Vagina (tissue), 2 donors: ENCODE measurements around the gene SLC7A14. TPM values are rescaled to one million over a fixed set of nuclear protein-coding genes. Genes with fewer than 3 reads are reported as not detected.
"Not testable (repeated sequence)": the region's sequence is repeated elsewhere in the genome, so short reads cannot be mapped to it uniquely, and the experiment has no call there.

Experiments
- DNase-seq, 2 donors: peaks; one replicate each; pipeline ENCODE4 v3.0.0-alpha.2; 2017; ENCODE audit errors: extremely low spot score in 2 of 2
- H3K27ac ChIP-seq: fragments of 200-600 bp; sonication (generic); one replicate; pipeline ENCODE4 v1.5.1; 2019
- H3K27me3 ChIP-seq: fragments of 200-600 bp; sonication (generic); one replicate; pipeline ENCODE4 v1.5.1; 2019
- H3K36me3 ChIP-seq, 2 donors: fragments of 200-600 bp; sonication (generic); one replicate each; pipeline ENCODE4 v1.5.1; 2017 to 2019
- H3K4me1 ChIP-seq: fragments of 200-600 bp; sonication (generic); one replicate; pipeline ENCODE4 v1.5.1; 2019
- H3K4me3 ChIP-seq, 2 donors: fragments of 200-600 bp; sonication (generic); 1 replicate in 1 of 2; 2 replicates in 1 of 2; pipeline ENCODE4 v1.5.1; 2016 to 2019
- H3K9me3 ChIP-seq: fragments of 200-600 bp; sonication (generic); one replicate; pipeline ENCODE4 v1.5.1; 2019
- POLR2A ChIP-seq, 2 donors: fragments of 450-650 bp; IDR thresholded peaks; one replicate each; pipeline ENCODE4 v1.6.1; 2017; ENCODE audit warnings: antibody characterized with exemption in 2 of 2, mild to moderate bottlenecking in 2 of 2, moderate library complexity in 2 of 2
- POLR2AphosphoS5 ChIP-seq, 2 donors: sonication (generic); formaldehyde crosslinking; IDR thresholded peaks; one replicate each; pipeline ENCODE4 v1.9.0; 2017; ENCODE audit warnings: antibody characterized with exemption in 2 of 2, mild to moderate bottlenecking in 2 of 2, low read depth in 1 of 2; ENCODE audit not compliant: insufficient read depth in 1 of 2
- intact Hi-C: fragments of 100-400 bp; cut with DNase I; formaldehyde crosslinking; loops from one replicate; pipeline ENCODE4 v1.15.1; 2023
- total RNA-seq: library from RNA; depleted of rRNA; stranded (reverse); fragments of >200 nt; gene quantifications from one replicate; pipeline ENCODE4 v1.2.3, GENCODE V29; 2016
- TF ChIP-seq, protein P1 (sequence below), 3 experiments: fragments of 450-650 bp in 2 of 3; fragments of 200-600 bp in 1 of 3; sonication (generic) in 1 of 3; IDR thresholded peaks; one replicate each; pipeline ENCODE4 v1.5.1; 2017 to 2019; ENCODE audit warnings: antibody characterized with exemption in 3 of 3, mild to moderate bottlenecking in 2 of 3, moderate library complexity in 2 of 3

SLC7A14 gene
- total RNA-seq, 1 donor from 2014 or later = 1.2 TPM

DNA sequence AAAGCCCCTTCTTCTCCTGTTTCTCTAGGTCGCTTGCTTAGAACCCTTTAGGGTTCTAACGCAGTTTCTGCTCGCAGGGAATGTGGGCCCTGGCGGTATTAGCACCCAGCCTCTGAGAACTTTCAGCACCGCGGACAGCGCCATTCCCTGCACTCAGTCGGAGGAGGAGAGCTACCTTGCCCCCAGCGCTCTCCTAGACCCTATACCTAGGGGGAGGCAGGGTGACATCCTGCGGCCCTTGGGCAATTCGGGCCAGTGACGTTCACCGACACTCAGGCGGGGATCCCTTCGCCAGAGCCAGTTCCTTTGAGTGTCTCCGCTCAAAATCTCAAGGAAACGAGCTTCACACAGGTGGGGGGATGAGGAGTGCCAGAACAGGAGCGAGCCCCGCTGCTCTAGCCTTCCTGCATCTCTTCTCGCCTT is 1.3 kb downstream of the SLC7A14 start:
- Histone ChIP-seq H3K9me3 (no peaks in the 10 kb centered on the region), H3K27me3 (peaks cover 12% of the 10 kb centered on the region), H3K36me3 (no peaks in the 10 kb centered on the region), H3K27ac (no peak overlapping the region), H3K4me3 (no peak overlapping the region), H3K4me1 (peaks cover 13% of the 10 kb centered on the region)
- intact Hi-C loops = no loop called here
- DNase-seq = no peak
- TF ChIP-seq POLR2AphosphoS5 (IDR thresholded peaks at IDR 0.05; ENCODE audit: insufficient read depth in 1 of 2, low read depth in 1 of 2) (no peak), POLR2A (IDR thresholded peaks at IDR 0.05) (no peak)
- TF ChIP-seq, protein P1, sequence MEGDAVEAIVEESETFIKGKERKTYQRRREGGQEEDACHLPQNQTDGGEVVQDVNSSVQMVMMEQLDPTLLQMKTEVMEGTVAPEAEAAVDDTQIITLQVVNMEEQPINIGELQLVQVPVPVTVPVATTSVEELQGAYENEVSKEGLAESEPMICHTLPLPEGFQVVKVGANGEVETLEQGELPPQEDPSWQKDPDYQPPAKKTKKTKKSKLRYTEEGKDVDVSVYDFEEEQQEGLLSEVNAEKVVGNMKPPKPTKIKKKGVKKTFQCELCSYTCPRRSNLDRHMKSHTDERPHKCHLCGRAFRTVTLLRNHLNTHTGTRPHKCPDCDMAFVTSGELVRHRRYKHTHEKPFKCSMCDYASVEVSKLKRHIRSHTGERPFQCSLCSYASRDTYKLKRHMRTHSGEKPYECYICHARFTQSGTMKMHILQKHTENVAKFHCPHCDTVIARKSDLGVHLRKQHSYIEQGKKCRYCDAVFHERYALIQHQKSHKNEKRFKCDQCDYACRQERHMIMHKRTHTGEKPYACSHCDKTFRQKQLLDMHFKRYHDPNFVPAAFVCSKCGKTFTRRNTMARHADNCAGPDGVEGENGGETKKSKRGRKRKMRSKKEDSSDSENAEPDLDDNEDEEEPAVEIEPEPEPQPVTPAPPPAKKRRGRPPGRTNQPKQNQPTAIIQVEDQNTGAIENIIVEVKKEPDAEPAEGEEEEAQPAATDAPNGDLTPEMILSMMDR (IDR thresholded peaks at IDR 0.05) = no peak

DNA sequence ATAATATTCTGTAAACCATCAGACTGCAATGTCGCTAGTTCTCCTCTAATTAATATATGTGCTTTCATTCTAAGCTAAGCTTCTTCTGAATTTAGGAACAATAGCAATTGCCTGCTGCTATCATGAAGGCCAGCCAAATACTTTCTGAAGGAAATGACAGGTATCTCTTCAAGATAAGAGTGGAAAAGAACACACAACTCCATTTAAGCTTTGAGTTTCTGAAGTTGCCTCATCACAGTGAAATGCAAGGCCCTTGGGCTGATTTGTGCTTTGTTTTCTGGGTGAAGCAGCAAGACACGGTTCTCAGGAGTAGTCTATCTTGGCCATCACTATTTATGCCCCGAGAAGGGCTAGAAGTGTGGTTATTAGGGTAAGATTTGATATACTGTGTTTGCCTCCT is 6.2 kb downstream of the SLC7A14 start:
- Histone ChIP-seq H3K4me3 (no peak overlapping the region), H3K4me1 (peaks cover 2% of the 10 kb centered on the region), H3K9me3 (no peaks in the 10 kb centered on the region), H3K27me3 (peaks cover 4% of the 10 kb centered on the region), H3K27ac (no peak overlapping the region), H3K36me3 (no peaks in the 10 kb centered on the region)
- TF ChIP-seq, protein P1 (IDR thresholded peaks at IDR 0.05) = no peak
- TF ChIP-seq POLR2A (IDR thresholded peaks at IDR 0.05) (no peak), POLR2AphosphoS5 (IDR thresholded peaks at IDR 0.05; ENCODE audit: insufficient read depth in 1 of 2, low read depth in 1 of 2) (no peak)
- intact Hi-C loops = no loop called here
- no peak for DNase-seq

DNA sequence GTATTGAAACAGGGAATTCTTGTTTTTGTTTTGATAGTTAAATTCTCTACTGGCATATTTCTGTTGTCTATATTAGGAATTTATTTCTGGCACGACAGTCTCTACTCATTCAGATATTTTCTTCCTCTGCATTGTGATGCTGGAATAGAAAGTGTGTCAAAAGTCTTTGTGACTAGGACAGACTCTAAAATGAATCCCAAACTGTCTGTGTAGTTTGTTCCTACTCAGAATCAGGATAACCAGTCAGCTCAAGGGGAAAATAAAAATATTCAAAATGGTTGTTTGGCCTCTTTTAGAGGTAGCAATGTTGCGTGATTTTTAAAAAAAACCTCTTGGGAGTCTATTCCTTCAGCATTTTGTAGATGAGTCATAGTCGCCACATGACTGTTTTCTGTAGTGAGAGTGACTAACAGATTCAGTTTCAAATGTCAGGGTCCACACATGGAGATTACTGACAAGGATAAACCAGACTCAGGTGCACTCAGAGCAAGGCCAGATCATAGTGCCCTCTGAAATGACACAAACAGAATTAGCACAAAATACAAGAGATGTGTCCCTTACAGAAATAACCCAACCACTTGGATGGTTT is 13.1 kb downstream of the SLC7A14 start:
- no peaks in the 10 kb centered on the region for H3K27me3 ChIP-seq
- H3K27ac ChIP-seq = no peak overlapping the region
- no peak for DNase-seq
- no peaks in the 10 kb centered on the region for H3K4me1 ChIP-seq
- H3K36me3 ChIP-seq = no peaks in the 10 kb centered on the region
- TF ChIP-seq, protein P1 (IDR thresholded peaks at IDR 0.05) = no peak
- TF ChIP-seq POLR2AphosphoS5 (IDR thresholded peaks at IDR 0.05; ENCODE audit: insufficient read depth in 1 of 2, low read depth in 1 of 2) (no peak), POLR2A (IDR thresholded peaks at IDR 0.05) (no peak)
- no peaks in the 10 kb centered on the region for H3K9me3 ChIP-seq
- intact Hi-C loops = no loop called here
- H3K4me3 ChIP-seq = no peak overlapping the region

DNA sequence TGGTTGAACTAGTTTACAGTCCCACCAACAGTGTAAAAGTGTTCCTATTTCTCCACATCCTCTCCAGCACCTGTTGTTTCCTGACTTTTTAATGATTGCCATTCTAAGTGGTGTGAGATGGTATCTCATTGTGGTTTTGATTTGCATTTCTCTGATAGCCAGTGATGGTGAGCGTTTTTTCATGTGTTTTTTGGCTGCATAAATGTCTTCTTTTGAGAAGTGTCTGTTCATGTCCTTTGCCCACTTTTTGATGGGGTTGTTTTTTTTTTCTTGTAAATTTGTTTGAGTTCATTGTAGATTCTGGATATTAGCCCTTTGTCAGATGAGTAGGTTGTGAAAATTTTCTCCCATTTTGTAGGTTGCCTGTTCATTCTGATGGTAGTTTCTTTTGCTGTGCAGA is 18.3 kb downstream of the SLC7A14 start:
- intact Hi-C loops = not testable (repeated sequence)

DNA sequence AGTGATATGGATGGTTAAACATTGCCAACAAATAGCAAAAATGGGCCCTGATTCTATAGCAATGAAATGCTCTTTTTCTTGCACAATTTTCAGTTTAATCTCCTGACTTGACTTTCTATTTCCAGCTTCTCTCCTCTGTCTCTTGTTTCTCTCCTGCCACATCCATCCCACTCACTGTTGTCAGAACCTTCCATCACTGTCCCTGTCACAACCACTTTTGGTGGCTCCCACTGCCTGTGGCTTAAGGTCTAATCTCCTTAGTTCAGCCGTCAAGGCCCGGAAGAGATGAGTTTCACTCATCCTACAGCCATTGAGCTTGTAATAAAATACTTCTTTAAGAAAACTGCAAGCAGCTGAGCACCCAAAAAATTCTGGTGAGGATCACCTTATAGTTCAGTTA is 19.5 kb downstream of the SLC7A14 start:
- H3K27me3 ChIP-seq = no peaks in the 10 kb centered on the region
- no peak overlapping the region for H3K4me3 ChIP-seq
- no peak for DNase-seq
- TF ChIP-seq POLR2AphosphoS5 (IDR thresholded peaks at IDR 0.05; ENCODE audit: insufficient read depth in 1 of 2, low read depth in 1 of 2) = no peak
- no peaks in the 10 kb centered on the region for H3K36me3 ChIP-seq
- no peak overlapping the region for H3K27ac ChIP-seq
- intact Hi-C loops = no loop called here
- no peaks in the 10 kb centered on the region for H3K9me3 ChIP-seq
- no peaks in the 10 kb centered on the region for H3K4me1 ChIP-seq

More for the DNA sequence above, 18.3 kb downstream of the SLC7A14 start:
- not testable (repeated sequence) for H3K27me3 ChIP-seq, H3K27ac ChIP-seq, H3K36me3 ChIP-seq, H3K4me1 ChIP-seq, H3K4me3 ChIP-seq, H3K9me3 ChIP-seq, DNase-seq

DNA sequence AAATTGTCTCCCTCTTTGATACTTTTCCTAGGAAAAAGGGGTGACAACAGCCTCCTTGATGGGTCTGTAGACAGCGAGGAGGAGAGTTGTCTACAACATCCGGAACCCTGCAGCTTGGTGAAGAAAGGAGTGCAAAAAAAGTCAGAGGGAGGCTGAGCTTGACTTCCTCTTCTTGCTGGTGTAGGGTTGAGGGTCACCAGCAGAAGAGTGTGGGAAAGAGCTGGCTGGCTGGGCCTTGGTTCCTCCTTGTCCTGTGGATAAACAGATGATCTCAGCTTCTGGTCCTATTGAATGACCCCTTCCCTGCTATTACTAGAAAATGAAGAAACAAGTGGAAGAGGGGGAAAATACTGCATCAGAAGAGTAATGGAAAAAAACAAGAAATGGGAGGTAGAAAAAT is 20.4 kb downstream of the SLC7A14 start:
- intact Hi-C loops = no loop called here
- H3K27ac ChIP-seq = no peak overlapping the region
- no peak for TF ChIP-seq POLR2AphosphoS5 (IDR thresholded peaks at IDR 0.05; ENCODE audit: insufficient read depth in 1 of 2, low read depth in 1 of 2)
- TF ChIP-seq, protein P1 (IDR thresholded peaks at IDR 0.05) = no peak
- TF ChIP-seq POLR2A (IDR thresholded peaks at IDR 0.05) = no peak

More for the DNA sequence above, 20.4 kb downstream of the SLC7A14 start:
- Histone ChIP-seq H3K9me3 (no peaks in the 10 kb centered on the region), H3K4me1 (no peaks in the 10 kb centered on the region), H3K36me3 (no peaks in the 10 kb centered on the region), H3K4me3 (no peak overlapping the region), H3K27me3 (no peaks in the 10 kb centered on the region)
- DNase-seq = no peak
